ENCODE measurements around the gene ADO. TPM values are rescaled to one million over a fixed set of nuclear protein-coding genes. Genes with fewer than 3 reads are reported as not detected.

Gene ADO
- total RNA-seq, 1 donor from 2014 or later, result 16.3 TPM

GRCh38 chr10:62761115-62761514, 43.4 kb upstream of the ADO start:
- no peak for TF ChIP-seq CTCF (IDR thresholded peaks at IDR 0.05; ENCODE audit: insufficient read depth, low read length, severe bottlenecking)
- Histone ChIP-seq H3K4me3 (ENCODE audit: low read depth, low read length) (no peak overlapping the region), H3K36me3 (ENCODE audit: control insufficient read depth, insufficient read depth, low read length) (no peaks in the 10 kb centered on the region), H3K27me3 (ENCODE audit: control insufficient read depth, insufficient read depth, low read length) (no peaks in the 10 kb centered on the region)
- FAIRE-seq (no peak), DNase-seq (ENCODE audit: low read depth) (no peak)

GRCh38 chr10:62763155-62763554, 41.4 kb upstream of the ADO start:
- H3K4me3 ChIP-seq (ENCODE audit: low read depth, low read length), result no peak overlapping the region
- no peaks in the 10 kb centered on the region for H3K27me3 ChIP-seq (ENCODE audit: control insufficient read depth, insufficient read depth, low read length)
- no peaks in the 10 kb centered on the region for H3K36me3 ChIP-seq (ENCODE audit: control insufficient read depth, insufficient read depth, low read length)
- TF ChIP-seq CTCF (IDR thresholded peaks at IDR 0.05; ENCODE audit: insufficient read depth, low read length, severe bottlenecking), result no peak
- no peak for DNase-seq (ENCODE audit: low read depth)
- FAIRE-seq, result no peak

GRCh38 chr10:62764011-62764410, 40.5 kb upstream of the ADO start:
- FAIRE-seq, result no peak
- Histone ChIP-seq H3K36me3 (ENCODE audit: control insufficient read depth, insufficient read depth, low read length) (no peaks in the 10 kb centered on the region), H3K27me3 (ENCODE audit: control insufficient read depth, insufficient read depth, low read length) (no peaks in the 10 kb centered on the region), H3K4me3 (ENCODE audit: low read depth, low read length) (no peak overlapping the region)
- no peak for TF ChIP-seq CTCF (IDR thresholded peaks at IDR 0.05; ENCODE audit: insufficient read depth, low read length, severe bottlenecking)
- no peak for DNase-seq (ENCODE audit: low read depth)

GRCh38 chr10:62765726-62766125, 38.8 kb upstream of the ADO start:
- H3K36me3 ChIP-seq (ENCODE audit: control insufficient read depth, insufficient read depth, low read length), result no peaks in the 10 kb centered on the region
- H3K27me3 ChIP-seq (ENCODE audit: control insufficient read depth, insufficient read depth, low read length), result no peaks in the 10 kb centered on the region
- FAIRE-seq, result no peak
- H3K4me3 ChIP-seq (ENCODE audit: low read depth, low read length), result no peak overlapping the region
- TF ChIP-seq CTCF (IDR thresholded peaks at IDR 0.05; ENCODE audit: insufficient read depth, low read length, severe bottlenecking), result no peak
- DNase-seq (ENCODE audit: low read depth), result no peak

GRCh38 chr10:62766386-62766785, 38.1 kb upstream of the ADO start:
- no peaks in the 10 kb centered on the region for H3K36me3 ChIP-seq (ENCODE audit: control insufficient read depth, insufficient read depth, low read length)
- H3K27me3 ChIP-seq (ENCODE audit: control insufficient read depth, insufficient read depth, low read length), result no peaks in the 10 kb centered on the region
- TF ChIP-seq CTCF (IDR thresholded peaks at IDR 0.05; ENCODE audit: insufficient read depth, low read length, severe bottlenecking), result no peak
- DNase-seq (ENCODE audit: low read depth) (no peak), FAIRE-seq (no peak)
- no peak overlapping the region for H3K4me3 ChIP-seq (ENCODE audit: low read depth, low read length)

- no peak for FAIRE-seq
- Histone ChIP-seq H3K36me3 (ENCODE audit: control insufficient read depth, insufficient read depth, low read length) (no peaks in the 10 kb centered on the region), H3K4me3 (ENCODE audit: low read depth, low read length) (no peak overlapping the region), H3K27me3 (ENCODE audit: control insufficient read depth, insufficient read depth, low read length) (no peaks in the 10 kb centered on the region)
- no peak for TF ChIP-seq CTCF (IDR thresholded peaks at IDR 0.05; ENCODE audit: insufficient read depth, low read length, severe bottlenecking)
- DNase-seq (ENCODE audit: low read depth), result no peak
Measured at GRCh38 chr10:62769574-62770242, 34.8 kb upstream of the ADO start.
